PFSK-1 (cell line): ENCODE results near the gene SLC29A2.

Source experiments
- FOXP2 ChIP-seq: optimal IDR thresholded peaks from 2 replicates; pipeline ENCODE3; 2011; ENCODE audit warnings: borderline replicate concordance, control low read depth, inconsistent platforms; ENCODE audit not compliant: insufficient read depth; ENCODE audit errors: extremely low read length, extremely low read depth
- POLR2AphosphoS5 ChIP-seq: IDR thresholded peaks from 2 replicates; pipeline ENCODE4 v1.6.1; 2012; ENCODE audit warnings: low read depth, mild to moderate bottlenecking, control low read depth, low read length, moderate library complexity
- SIN3A ChIP-seq: IDR thresholded peaks from 2 replicates; pipeline ENCODE4 v1.6.1; 2012; ENCODE audit warnings: mild to moderate bottlenecking, low read length, moderate library complexity, borderline replicate concordance; ENCODE audit not compliant: insufficient read depth
- TAF1 ChIP-seq: IDR thresholded peaks from 2 replicates; pipeline ENCODE4 v1.6.1; 2012; ENCODE audit warnings: low read length, control low read depth, borderline replicate concordance; ENCODE audit not compliant: insufficient read depth
- TF ChIP-seq, protein P1 (sequence below), 2 experiments: IDR thresholded peaks; 2 replicates each; pipeline versions ENCODE4 v1.6.1 to v1.8.0; 2011 to 2012; ENCODE audit warnings: low read depth in 2 of 2, low read length in 2 of 2, control low read depth in 1 of 2, inconsistent platforms in 1 of 2, mild to moderate bottlenecking in 1 of 2, moderate library complexity in 1 of 2; ENCODE audit not compliant: insufficient read depth in 1 of 2

DNA sequence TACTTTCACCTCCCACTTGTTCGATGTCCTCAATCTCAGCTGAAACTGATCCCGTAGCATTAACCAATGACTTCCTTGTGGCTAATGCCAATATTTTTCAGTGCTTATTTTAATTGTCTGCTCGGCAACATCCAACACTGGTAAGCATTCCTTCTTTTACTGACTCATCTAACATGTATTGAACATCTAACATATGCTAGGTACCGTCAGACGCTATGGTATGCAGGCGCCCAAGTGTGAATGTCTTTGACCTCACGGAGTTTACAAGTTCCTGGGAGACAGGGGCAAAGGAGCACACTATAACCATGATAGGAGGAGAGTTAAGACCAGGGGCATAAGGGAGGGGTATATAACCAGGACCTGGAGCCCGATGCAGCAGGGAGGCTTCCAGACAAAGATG is 28.4 kb downstream of the SLC29A2 start:
- TF ChIP-seq POLR2AphosphoS5 (no peak), SIN3A (no peak), TAF1 (no peak), FOXP2 (no peak)
- TF ChIP-seq, protein P1, sequence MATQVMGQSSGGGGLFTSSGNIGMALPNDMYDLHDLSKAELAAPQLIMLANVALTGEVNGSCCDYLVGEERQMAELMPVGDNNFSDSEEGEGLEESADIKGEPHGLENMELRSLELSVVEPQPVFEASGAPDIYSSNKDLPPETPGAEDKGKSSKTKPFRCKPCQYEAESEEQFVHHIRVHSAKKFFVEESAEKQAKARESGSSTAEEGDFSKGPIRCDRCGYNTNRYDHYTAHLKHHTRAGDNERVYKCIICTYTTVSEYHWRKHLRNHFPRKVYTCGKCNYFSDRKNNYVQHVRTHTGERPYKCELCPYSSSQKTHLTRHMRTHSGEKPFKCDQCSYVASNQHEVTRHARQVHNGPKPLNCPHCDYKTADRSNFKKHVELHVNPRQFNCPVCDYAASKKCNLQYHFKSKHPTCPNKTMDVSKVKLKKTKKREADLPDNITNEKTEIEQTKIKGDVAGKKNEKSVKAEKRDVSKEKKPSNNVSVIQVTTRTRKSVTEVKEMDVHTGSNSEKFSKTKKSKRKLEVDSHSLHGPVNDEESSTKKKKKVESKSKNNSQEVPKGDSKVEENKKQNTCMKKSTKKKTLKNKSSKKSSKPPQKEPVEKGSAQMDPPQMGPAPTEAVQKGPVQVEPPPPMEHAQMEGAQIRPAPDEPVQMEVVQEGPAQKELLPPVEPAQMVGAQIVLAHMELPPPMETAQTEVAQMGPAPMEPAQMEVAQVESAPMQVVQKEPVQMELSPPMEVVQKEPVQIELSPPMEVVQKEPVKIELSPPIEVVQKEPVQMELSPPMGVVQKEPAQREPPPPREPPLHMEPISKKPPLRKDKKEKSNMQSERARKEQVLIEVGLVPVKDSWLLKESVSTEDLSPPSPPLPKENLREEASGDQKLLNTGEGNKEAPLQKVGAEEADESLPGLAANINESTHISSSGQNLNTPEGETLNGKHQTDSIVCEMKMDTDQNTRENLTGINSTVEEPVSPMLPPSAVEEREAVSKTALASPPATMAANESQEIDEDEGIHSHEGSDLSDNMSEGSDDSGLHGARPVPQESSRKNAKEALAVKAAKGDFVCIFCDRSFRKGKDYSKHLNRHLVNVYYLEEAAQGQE (IDR thresholded peaks at IDR 0.05; ENCODE audit: insufficient read depth in 1 of 2, low read depth in 2 of 2, low read length in 2 of 2) = no peak
